HG03159 (cell line): ENCODE results near the gene TEKT2.

ENCODE experiments used
- ATAC-seq: cut with Tn5 transposase; IDR thresholded peaks from one replicate; pipeline ENCODE4 v1.9.1; 2021; ENCODE audit warnings: mild to moderate bottlenecking, moderate library complexity; ENCODE audit not compliant: unreplicated experiment

The TEKT2 gene

GRCh38 chr1:36126797-36127500, 43.1 kb downstream of the TEKT2 start:
- no peak for ATAC-seq

- ATAC-seq, result no peak
These were observed 44.4 kb downstream of the TEKT2 start for GRCh38 chr1:36128126-36128904.

GRCh38 chr1:36128905-36129206, 45.0 kb downstream of the TEKT2 start:
- ATAC-seq, result no peak

- no peak for ATAC-seq
These were observed 48.1 kb downstream of the TEKT2 start for GRCh38 chr1:36132029-36132428.

- no peak for ATAC-seq
These were observed 49.6 kb downstream of the TEKT2 start for GRCh38 chr1:36133484-36133883.

GRCh38 chr1:36134031-36134430, 50.1 kb downstream of the TEKT2 start:
- ATAC-seq, result no peak

GRCh38 chr1:36134505-36135329, 50.8 kb downstream of the TEKT2 start:
- ATAC-seq, result no peak

GRCh38 chr1:36135330-36135667, 51.4 kb downstream of the TEKT2 start:
- no peak for ATAC-seq

- no peak for ATAC-seq
These were observed 51.9 kb downstream of the TEKT2 start for GRCh38 chr1:36135796-36136195.

- no peak for ATAC-seq
These were observed 52.6 kb downstream of the TEKT2 start for GRCh38 chr1:36136535-36136934.

- ATAC-seq, result no peak
These were observed 53.3 kb downstream of the TEKT2 start for GRCh38 chr1:36137226-36137625.

- ATAC-seq, result no peak
These were observed 53.9 kb downstream of the TEKT2 start for GRCh38 chr1:36137776-36138175.
